Endodermal cell (in vitro differentiated cells): ENCODE results near the gene EEF1AKMT4. TPM values are rescaled to one million over a fixed set of nuclear protein-coding genes. Genes with fewer than 3 reads are reported as not detected.

Experiments
- DNase-seq: peaks from one replicate; pipeline ENCODE4 v3.0.0-alpha.2; 2017
- H3K27ac ChIP-seq: 2 replicates; pipeline ENCODE4 v1.5.1; 2013; ENCODE audit warnings: mild to moderate bottlenecking, low read depth, low read length, moderate library complexity
- H3K27me3 ChIP-seq: 2 replicates; pipeline ENCODE4 v1.6.1; 2013; ENCODE audit warnings: mild to moderate bottlenecking, low read length, moderate library complexity; ENCODE audit not compliant: insufficient read depth, control insufficient read depth, poor library complexity, severe bottlenecking
- H3K36me3 ChIP-seq: 2 replicates; pipeline ENCODE4 v1.7.0; 2013; ENCODE audit warnings: mild to moderate bottlenecking, low read length, moderate library complexity; ENCODE audit not compliant: control insufficient read depth, insufficient read depth
- H3K4me1 ChIP-seq: one replicate; pipeline ENCODE4 v1.7.0; 2013; ENCODE audit warnings: low read length; ENCODE audit not compliant: control insufficient read depth, insufficient read depth
- H3K4me3 ChIP-seq: 2 replicates; pipeline ENCODE4 v1.5.1; 2013; ENCODE audit warnings: mild to moderate bottlenecking, low read length, moderate library complexity
- H3K9ac ChIP-seq: 2 replicates; pipeline ENCODE4 v1.6.1; 2013; ENCODE audit warnings: mild to moderate bottlenecking, low read length, moderate library complexity; ENCODE audit not compliant: poor library complexity, severe bottlenecking; ENCODE audit errors: extremely low read depth
- H3K9me3 ChIP-seq: 2 replicates; pipeline ENCODE4 v1.6.1; 2013; ENCODE audit warnings: mild to moderate bottlenecking, low read length, moderate library complexity; ENCODE audit not compliant: control insufficient read depth
- H3K27ac Mint-ChIP-seq: 2 replicates; pipeline ENCODE4 v1.8.0; 2020; ENCODE audit warnings: mixed read lengths
- H3K27me3 Mint-ChIP-seq: 2 replicates; pipeline ENCODE4 v1.8.0; 2021; ENCODE audit warnings: mild to moderate bottlenecking, mixed read lengths; ENCODE audit not compliant: insufficient read depth
- H3K36me3 Mint-ChIP-seq: 2 replicates; pipeline ENCODE4 v1.8.0; 2020; ENCODE audit warnings: low read depth, mixed read lengths
- H3K4me1 Mint-ChIP-seq: 2 replicates; pipeline ENCODE4 v1.8.0; 2020; ENCODE audit warnings: mixed read lengths
- H3K4me3 Mint-ChIP-seq: 2 replicates; pipeline ENCODE4 v1.8.0; 2020; ENCODE audit warnings: mild to moderate bottlenecking, moderate library complexity, mixed read lengths
- H3K9me3 Mint-ChIP-seq: 2 replicates; pipeline ENCODE4 v1.8.0; 2020; ENCODE audit warnings: mild to moderate bottlenecking, mixed read lengths
- CTCF ChIP-seq: fragments of 200-600 bp; sonication (generic); conservative IDR thresholded peaks from 2 replicates; pipeline ENCODE4 v1.5.0; 2021; ENCODE audit warnings: antibody characterized with exemption, mild to moderate bottlenecking
- WGBS, 2 experiments: methylation state at CpG; one replicate each; pipeline versions ENCODE4 v1.1.5 to v1.1.7; 2013; ENCODE audit warnings: missing lambda C conversion rate in 2 of 2, mixed read lengths in 1 of 2; ENCODE audit not compliant: insufficient coverage in 1 of 2, insufficient read length in 1 of 2; 5-methylcytosine and 5-hydroxymethylcytosine counted together
- total RNA-seq, 2 donors: library from RNA; stranded (reverse); fragmentation: NEBNext Ultra II Directional in 1 of 2; extraction: Animal tissue kit (Norgen Biotek cat#: 25700) in 1 of 2; gene quantifications; 2 replicates in 1 of 2; 3 replicates in 1 of 2; pipeline ENCODE4 v1.2.1, GENCODE V29; 2021

The EEF1AKMT4 gene
- total RNA-seq, 2 donors from 2014 or later: 4.5 to 5.2 TPM

- H3K4me1 Mint-ChIP-seq: no peaks in the 10 kb centered on the region
These were observed 30.7 kb upstream of the EEF1AKMT4 start for GRCh38 chr3:184218814-184219213.

GRCh38 chr3:184222521-184222920, 27.0 kb upstream of the EEF1AKMT4 start:
- H3K9me3 ChIP-seq: no peaks in the 10 kb centered on the region
- WGBS, 2 experiments: 60 to 92% methylated on average over 1 to 3 of the region's 3 CpGs
- H3K27me3 Mint-ChIP-seq: peaks cover 29% of the 10 kb centered on the region
- H3K9me3 Mint-ChIP-seq: no peaks in the 10 kb centered on the region
- no peaks in the 10 kb centered on the region for H3K4me1 ChIP-seq
- H3K9ac ChIP-seq: no peak overlapping the region
- no peak overlapping the region for H3K4me3 ChIP-seq
- H3K36me3 ChIP-seq: no peaks in the 10 kb centered on the region
- H3K4me1 Mint-ChIP-seq: no peaks in the 10 kb centered on the region
- H3K27ac Mint-ChIP-seq: no peak overlapping the region
- peaks cover 36% of the 10 kb centered on the region for H3K27me3 ChIP-seq
- no peak for DNase-seq
- no peak for TF ChIP-seq CTCF
- H3K27ac ChIP-seq: no peak overlapping the region
- no peaks in the 10 kb centered on the region for H3K36me3 Mint-ChIP-seq
- no peak overlapping the region for H3K4me3 Mint-ChIP-seq

More at GRCh38 chr3:184218814-184219213, 30.7 kb upstream of the EEF1AKMT4 start:
- TF ChIP-seq CTCF: no peak
- no peak overlapping the region for H3K27ac ChIP-seq
- H3K9me3 Mint-ChIP-seq: no peaks in the 10 kb centered on the region
- DNase-seq: no peak
- no peaks in the 10 kb centered on the region for H3K36me3 Mint-ChIP-seq
- H3K4me3 Mint-ChIP-seq: no peak overlapping the region
- no peak overlapping the region for H3K27ac Mint-ChIP-seq
- H3K4me3 ChIP-seq: no peak overlapping the region
- peaks cover 3% of the 10 kb centered on the region for H3K27me3 Mint-ChIP-seq
- H3K4me1 ChIP-seq: no peaks in the 10 kb centered on the region
- H3K9ac ChIP-seq: no peak overlapping the region
- no peaks in the 10 kb centered on the region for H3K36me3 ChIP-seq
- H3K9me3 ChIP-seq: no peaks in the 10 kb centered on the region
- 72% methylated on average over 3 of the region's 4 CpGs; no CpG with 5 or more reads in 1 of the 2 experiments for WGBS, 2 experiments
- H3K27me3 ChIP-seq: peaks cover 5% of the 10 kb centered on the region

- Histone ChIP-seq H3K4me3 (no peak overlapping the region), H3K9ac (no peak overlapping the region), H3K36me3 (no peaks in the 10 kb centered on the region), H3K27me3 (peaks cover 50% of the 10 kb centered on the region), H3K9me3 (no peaks in the 10 kb centered on the region), H3K4me1 (no peaks in the 10 kb centered on the region), H3K27ac (no peak overlapping the region)
- 79 to 84% methylated on average over 3 of the region's 3 CpGs for WGBS, 2 experiments
- TF ChIP-seq CTCF: no peak
- Mint-ChIP-seq H3K36me3 (no peaks in the 10 kb centered on the region), H3K4me1 (no peaks in the 10 kb centered on the region), H3K27me3 (peaks cover 43% of the 10 kb centered on the region), H3K9me3 (no peaks in the 10 kb centered on the region), H3K4me3 (no peak overlapping the region), H3K27ac (no peak overlapping the region)
- DNase-seq: no peak
These were observed 25.5 kb upstream of the EEF1AKMT4 start for GRCh38 chr3:184223946-184224345.
